Ureter (tissue), 1 donor: ENCODE data around the gene FAM117A. TPM values are rescaled to one million over a fixed set of nuclear protein-coding genes. Genes with fewer than 3 reads are reported as not detected.
"Not testable (repeated sequence)": the region's sequence is repeated elsewhere in the genome, so short reads cannot be mapped to it uniquely, and the experiment has no call there.

ENCODE experiments used
- DNase-seq: peaks from one replicate; pipeline ENCODE4 v3.0.0-alpha.2; 2020; ENCODE audit warnings: low spot score
- total RNA-seq: library from RNA; stranded (reverse); gene quantifications from one replicate; pipeline ENCODE4 v1.2.4, GENCODE V29; 2023
- donor health status: DM: yes; HTN: yes; CAD: no.

FAM117A gene
- total RNA-seq, 1 donor from 2014 or later = 12.4 TPM

DNA sequence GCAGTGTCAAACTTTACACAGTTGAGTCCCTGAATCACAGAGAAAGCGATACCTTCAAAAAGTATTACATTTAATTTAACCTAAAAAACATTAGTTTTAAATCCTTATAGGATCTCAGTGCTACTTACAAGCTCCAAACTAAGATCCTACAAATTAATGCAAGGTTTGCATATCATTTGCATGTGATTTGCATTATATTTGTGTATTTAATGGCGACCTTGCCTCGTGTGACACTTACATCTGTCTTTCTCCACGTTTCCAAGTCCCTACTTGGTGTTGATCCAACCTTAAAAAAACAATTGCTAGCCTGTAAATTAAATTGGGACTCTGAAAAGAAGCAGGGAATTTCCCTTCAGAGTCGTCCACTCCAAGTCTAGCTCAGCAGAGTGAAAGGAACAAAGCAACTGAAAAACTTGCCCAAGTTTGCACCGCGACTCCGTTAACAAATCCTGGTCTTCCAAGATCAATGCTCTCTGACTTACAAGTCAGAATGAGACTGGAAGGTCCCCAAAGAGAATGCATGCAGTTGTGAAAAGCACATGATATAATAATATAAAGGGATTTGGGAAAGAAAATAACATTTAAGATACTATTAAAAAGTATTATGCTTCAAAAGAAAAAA is 739 bp upstream of the FAM117A start:
- no peak for DNase-seq

DNA sequence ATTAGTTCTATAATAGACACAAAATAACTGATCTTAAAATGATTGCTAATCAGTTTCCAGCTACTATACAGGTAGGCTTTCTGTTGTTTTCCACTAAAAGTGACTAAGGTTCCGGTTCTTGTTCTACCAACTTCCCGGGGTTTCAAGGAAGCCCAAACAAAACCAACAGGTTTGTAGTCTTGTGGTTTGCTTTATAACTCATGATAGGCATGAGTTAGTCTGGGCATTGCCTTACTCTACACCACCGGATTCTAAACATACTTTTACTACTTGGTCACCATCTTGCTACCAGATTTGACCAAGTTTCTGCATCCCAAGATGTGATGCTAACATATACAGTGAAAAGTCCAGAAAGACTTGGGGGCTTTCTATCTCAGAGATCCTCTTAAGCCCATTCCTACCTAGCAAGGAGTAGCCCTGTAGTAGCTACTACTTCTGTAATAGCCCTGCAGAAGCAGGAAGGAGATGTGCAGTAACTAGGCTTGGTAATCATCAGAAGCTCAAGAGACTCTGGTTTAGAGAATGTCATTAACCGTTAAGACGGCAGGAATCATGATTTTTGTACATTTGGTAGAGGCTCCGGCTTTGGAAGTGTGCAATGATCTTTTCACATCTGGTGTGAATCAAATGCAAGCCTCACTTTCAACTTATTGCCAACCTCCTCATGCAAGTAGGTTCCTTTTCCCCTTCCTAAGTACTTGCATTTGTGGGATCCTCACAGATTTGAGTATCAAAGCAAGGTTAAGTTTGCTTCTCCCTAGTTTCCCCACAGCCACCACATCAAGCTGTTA is 1.6 kb downstream of the FAM117A start:
- DNase-seq = no peak

DNA sequence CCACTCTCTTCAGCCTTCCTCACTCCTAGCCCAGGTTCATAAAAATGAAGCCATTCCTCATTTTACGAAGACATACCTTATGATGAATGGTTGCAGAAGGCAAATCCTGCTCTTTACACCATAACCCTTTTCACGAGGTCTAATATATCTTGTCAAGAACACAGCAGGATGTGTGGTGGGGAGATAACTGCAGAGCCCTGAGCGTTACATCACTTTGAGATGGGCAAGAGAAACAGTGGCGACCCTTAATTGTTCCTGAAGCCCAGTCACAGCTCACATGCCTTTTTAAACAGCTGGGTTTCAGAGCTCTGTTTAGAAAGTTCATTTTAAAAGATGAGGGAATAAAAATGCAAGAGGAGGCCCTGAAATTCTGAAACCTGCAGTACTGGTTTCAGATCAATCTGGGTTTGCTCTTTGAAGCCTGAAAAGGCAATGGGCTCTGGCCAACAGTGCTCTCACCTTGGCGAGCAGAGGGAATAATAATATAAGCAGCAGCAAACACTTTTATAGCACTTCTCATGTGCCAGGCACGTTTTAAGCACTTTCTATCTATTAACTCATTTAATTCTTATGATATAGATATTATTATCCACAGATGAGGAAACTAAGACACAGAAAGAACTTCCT is 2.9 kb downstream of the FAM117A start:
- DNase-seq = no peak

- no peak for DNase-seq
These were observed 3.6 kb downstream of the FAM117A start for GRCh38 chr17:49760296-49760695.

DNA sequence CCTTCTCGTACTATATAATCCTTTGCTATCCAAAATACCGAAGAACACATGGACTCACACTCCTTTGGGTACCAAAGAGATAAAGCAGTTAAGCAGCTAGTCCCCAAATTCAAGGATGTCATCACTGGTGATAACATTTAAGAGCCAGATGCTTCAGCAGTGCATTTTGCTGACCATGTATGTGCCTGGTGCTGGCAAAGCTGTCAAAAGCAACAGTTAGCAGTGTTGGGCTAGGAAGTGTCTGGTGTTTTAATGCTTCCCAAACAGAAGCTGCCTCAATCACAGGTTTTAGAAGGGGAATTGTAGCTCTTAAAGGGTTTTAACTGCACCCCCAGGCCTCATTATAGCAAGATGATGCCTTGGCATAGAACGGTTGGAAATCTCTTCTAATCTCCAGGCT is 4.7 kb downstream of the FAM117A start:
- DNase-seq = no peak

- not testable (repeated sequence) for DNase-seq
These were observed 5.4 kb downstream of the FAM117A start for GRCh38 chr17:49758464-49759010.

GRCh38 chr17:49757151-49757777 is 6.7 kb downstream of the FAM117A start:
- DNase-seq = no peak

DNA sequence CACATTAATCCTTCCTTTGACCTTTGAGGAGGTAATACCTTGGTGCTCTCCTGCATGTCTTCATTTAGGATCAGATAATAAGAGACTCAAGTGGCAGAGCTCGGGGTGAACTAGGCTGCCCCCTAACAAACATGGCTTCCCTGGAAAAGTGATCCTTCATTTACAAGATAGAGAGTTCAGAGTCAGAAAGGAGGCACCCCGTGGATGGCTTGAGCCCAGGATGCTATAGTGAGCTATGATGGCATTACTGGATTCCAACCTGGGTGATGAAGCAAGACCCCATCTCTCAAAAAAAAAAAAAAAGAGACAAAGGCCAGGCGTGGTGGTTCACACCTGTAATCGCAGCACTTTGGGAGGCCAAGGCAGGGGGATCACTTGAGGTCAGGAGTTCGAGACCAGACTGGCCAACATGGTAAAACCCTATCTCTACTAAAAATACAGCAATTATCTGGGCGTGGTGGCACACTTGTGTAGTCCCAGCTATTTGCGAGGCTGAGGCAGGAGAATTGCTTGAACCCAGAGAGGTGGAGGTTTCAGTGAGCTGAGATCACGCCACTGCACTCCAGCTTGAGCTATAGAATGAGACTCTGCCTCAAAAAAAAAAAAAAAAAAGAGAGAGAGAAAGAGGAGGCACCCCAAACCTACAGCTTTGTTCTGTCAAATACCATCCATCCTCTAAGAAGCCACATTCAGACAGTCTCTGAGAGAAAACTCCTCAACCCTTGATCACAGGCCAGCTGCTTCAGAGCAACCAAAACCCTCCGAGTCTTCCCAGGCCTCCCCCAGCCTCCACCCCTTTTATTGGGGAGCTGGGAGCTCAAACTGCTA is 7.4 kb downstream of the FAM117A start:
- DNase-seq = no peak

GRCh38 chr17:49755663-49756283 is 8.2 kb downstream of the FAM117A start:
- DNase-seq = no peak

- no peak for DNase-seq
These were observed 10.0 kb downstream of the FAM117A start for GRCh38 chr17:49753959-49754391.

- no peak for DNase-seq
These were observed 11.4 kb downstream of the FAM117A start for GRCh38 chr17:49752508-49752907.

DNA sequence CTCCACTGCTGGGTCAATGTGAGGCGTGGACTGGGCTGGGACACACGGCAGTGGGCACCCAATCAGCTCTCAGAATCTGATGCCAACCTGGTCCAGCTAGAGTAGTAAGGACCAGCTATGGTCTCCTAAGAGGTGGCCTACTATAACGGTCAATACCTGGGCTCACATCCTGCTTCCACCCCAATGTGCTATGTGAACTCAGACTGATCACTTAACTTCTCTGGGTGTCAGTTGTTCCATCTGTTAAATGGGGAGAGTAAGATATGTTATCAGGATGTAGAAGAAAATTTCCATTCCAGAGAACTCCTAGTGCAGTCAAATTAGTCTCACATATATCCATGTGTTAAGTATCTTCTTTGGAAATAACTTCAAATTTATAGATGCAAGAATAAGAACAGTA is 14.2 kb downstream of the FAM117A start:
- DNase-seq = no peak

GRCh38 chr17:49748791-49749190 is 15.1 kb downstream of the FAM117A start:
- no peak for DNase-seq

DNA sequence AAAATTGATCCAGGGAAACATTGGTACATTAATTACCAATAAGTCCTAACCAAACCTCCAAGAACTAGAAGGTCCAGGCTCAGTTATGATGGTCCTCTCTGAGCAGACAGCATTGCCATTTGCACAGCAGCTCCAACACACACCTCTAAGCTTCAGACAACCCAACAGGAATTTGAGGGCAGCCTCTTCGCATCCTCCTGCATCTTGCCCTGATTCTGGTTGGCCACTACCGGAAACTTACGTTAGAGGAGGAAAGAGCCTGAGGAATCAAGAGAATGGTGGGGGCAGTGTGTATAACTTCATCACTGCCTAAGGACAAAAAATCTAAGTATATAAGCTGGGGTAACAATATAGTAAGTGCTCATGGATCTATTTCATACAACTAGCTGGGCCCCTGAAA is 15.7 kb downstream of the FAM117A start:
- DNase-seq = no peak

DNA sequence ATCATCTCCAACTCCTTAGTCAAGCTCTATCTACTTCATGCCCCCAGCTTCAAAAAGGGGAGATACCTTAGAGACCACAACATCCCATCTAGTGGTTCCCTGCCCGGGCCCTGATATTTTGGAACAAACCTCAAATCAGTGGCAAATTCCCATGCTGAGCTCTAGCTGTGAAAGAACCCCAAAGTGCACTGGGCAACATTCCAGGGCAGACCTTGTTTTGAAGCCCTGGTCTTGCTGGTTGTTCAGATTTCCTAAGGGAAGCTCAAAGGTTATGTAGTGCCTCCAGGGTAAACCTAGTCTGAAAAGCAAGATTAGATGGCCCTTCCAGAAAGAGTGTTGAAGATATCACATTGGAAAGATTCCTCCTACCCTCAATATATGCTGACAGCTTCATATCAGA is 16.3 kb downstream of the FAM117A start:
- DNase-seq = no peak

- no peak for DNase-seq
These were observed 17.0 kb downstream of the FAM117A start for GRCh38 chr17:49746791-49747490.

DNA sequence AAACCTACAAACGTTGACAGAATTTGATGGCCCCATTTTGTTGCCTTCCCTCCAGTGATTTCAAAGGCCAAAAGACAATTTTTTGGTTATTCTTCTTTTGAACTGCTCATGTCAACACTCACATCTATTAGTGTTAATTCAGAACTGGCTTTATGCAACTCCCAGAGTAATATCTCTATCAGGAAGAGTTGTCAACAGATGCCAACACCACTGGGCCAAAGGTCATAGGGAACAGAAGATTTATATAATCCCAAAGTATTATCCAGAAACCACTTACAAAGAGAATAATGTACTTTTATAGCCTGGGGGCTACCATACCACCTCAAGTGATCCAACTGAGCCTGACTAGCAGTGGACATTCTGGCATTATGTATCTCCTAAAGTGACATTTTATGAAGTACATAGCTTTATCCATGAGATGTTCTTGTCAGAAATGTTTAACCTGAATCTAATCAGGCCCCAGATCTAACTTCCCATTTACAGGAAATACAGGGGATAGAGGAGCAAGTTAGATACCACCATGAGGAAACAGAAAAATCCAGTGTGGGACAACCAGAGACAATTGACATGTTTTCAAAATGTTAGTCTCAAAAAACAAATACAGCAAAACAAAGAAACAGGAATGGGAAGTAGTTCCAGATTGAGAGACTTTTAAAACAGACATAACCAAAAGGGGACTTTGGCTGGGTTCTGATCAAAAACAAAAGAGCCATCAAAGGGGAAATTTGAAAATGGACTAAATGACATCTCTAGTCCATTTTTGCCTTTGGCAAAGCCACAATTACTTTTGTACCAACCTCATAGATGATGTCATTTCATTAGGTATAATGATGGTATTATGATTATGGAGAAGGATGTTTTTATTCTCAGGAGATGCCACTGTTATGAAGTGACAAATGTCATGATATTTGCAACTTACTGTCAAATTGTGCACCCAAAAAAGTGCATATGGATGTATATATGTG is 18.5 kb downstream of the FAM117A start:
- DNase-seq = no peak

- DNase-seq = no peak
These were observed 21.7 kb downstream of the FAM117A start for GRCh38 chr17:49742166-49742638.

DNA sequence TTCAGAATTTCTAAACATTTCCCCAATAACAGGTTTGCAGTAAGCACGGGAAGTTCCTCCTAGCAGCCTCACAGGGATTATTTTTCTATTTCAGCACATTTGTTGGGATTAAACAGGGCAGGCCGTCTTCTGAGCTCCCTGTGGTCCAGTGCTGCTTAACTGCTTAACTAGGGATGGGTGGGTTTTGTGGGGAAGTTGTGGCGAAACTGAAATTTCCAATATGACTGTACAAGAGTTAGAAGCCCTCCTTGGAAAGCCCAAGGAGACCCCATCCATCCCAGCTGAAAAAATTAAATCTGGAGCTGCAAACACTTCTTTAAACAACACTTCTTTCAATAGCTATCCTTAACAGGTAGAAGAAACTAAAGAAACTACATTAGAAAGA is 22.2 kb downstream of the FAM117A start:
- no peak for DNase-seq
